Heart left ventricle (tissue), 16 donors: ENCODE measurements around the gene NRF1. TPM values are rescaled to one million over a fixed set of nuclear protein-coding genes. Genes with fewer than 3 reads are reported as not detected.

Experiments used
- ATAC-seq, 4 donors: fragments of 200-7000 bp; cut with Tn5 transposase; one replicate each; pipeline ENCODE4 v1.9.1; 2020 to 2022; ENCODE audit warnings: moderate library complexity in 4 of 4, mild to moderate bottlenecking in 3 of 4, moderate number of reproducible peaks in 1 of 4
- DNase-seq, 5 donors: peaks; one replicate each; pipeline ENCODE4 v3.0.0-alpha.2; 2020
- H3K27ac ChIP-seq, 12 donors: fragments of 200-600 bp; sonication (generic) in 4 of 12; one replicate each; pipeline versions ENCODE4 v1.5.0 to v1.8.0; 2016 to 2022; ENCODE audit warnings: mild to moderate bottlenecking in 2 of 12
- H3K27me3 ChIP-seq, 9 donors: fragments of 200-600 bp; sonication (generic) in 2 of 9; one replicate each; pipeline versions ENCODE4 v1.5.1 to v1.8.0; 2016 to 2022; ENCODE audit warnings: mild to moderate bottlenecking in 3 of 9
- H3K36me3 ChIP-seq, 9 donors: fragments of 200-600 bp; sonication (generic) in 2 of 9; one replicate each; pipeline versions ENCODE4 v1.5.0 to v1.8.0; 2018 to 2022; ENCODE audit warnings: mild to moderate bottlenecking in 2 of 9
- H3K4me1 ChIP-seq, 12 donors: fragments of 200-600 bp; sonication (generic) in 4 of 12; one replicate each; pipeline versions ENCODE4 v1.5.0 to v1.8.0; 2016 to 2022; ENCODE audit warnings: mild to moderate bottlenecking in 3 of 12
- H3K4me3 ChIP-seq, 12 donors: fragments of 200-600 bp; sonication (generic) in 4 of 12; one replicate each; pipeline versions ENCODE4 v1.5.0 to v1.8.0; 2017 to 2022; ENCODE audit warnings: mild to moderate bottlenecking in 9 of 12, moderate library complexity in 4 of 12
- H3K9me3 ChIP-seq, 12 donors: fragments of 200-600 bp; sonication (generic) in 4 of 12; one replicate each; pipeline versions ENCODE4 v1.5.0 to v1.8.0; 2016 to 2022; ENCODE audit warnings: mild to moderate bottlenecking in 1 of 12
- POLR2A ChIP-seq, 2 donors: fragments of 450-650 bp; IDR thresholded peaks; one replicate each; pipeline ENCODE4 v1.6.1; 2017; ENCODE audit warnings: antibody characterized with exemption in 2 of 2, mild to moderate bottlenecking in 2 of 2, moderate library complexity in 2 of 2
- WGBS, 4 donors: extraction: QIAGEN DNeasy Blood & Tissue Kit in 2 of 4; methylation state at CpG; one replicate each; pipeline versions ENCODE4 v1.1.5 to v1.1.7; 2013 to 2018; 5-methylcytosine and 5-hydroxymethylcytosine counted together
- intact Hi-C, 10 donors: fragments of 100-400 bp; cut with DNase I; formaldehyde crosslinking; loops; one replicate each; pipeline versions ENCODE4 v1.11.1 to v1.14.2; 2022
- polyA plus RNA-seq, 2 donors: library from polyadenylated mRNA; stranded (reverse); fragments of 200-250 nt; gene quantifications; one replicate each; pipeline ENCODE4 v1.2.3, GENCODE V29; 2013
- total RNA-seq, 9 donors: library from RNA; depleted of rRNA in 2 of 9; stranded (reverse); fragments of >200 nt in 2 of 9; fragmentation: NEBNext Ultra II Directional in 3 of 9; extraction: Animal tissue kit (Norgen Biotek cat#: 25700) in 3 of 9; gene quantifications; one replicate each; pipeline versions ENCODE4 v1.1.0 to v1.2.4, GENCODE V29; 2016 to 2023
- TF ChIP-seq, protein P1 (sequence below), 12 donors: fragments of 200-600 bp; sonication (generic) in 4 of 12; IDR thresholded peaks; one replicate each; pipeline versions ENCODE4 v1.5.0 to v1.8.0; 2018 to 2022; ENCODE audit warnings: antibody characterized with exemption in 12 of 12, mild to moderate bottlenecking in 5 of 12
- donor health status: ischemic (EF 13 %, LVEDD 7.1; RV severe dilation, severe dysfunction).
- donor health status: healthy with polysubstance abuse.
- donor health status: DM: no; HTN: yes; CAD: no.
- donor health status: DM: no; HTN: no; CAD: no.
- donor health status: ischemic (EF 25% LVEDD 6.9; RV normal size, moderate dysfunction).
- donor health status: ischemic (EF 25% LVEDD 5.7; RV mildly dilated, moderate dysfunction).
- donor health status: healthy.
- donor health status: DM: yes; HTN: yes; CAD: no.
- donor health status: ischemic (EF 35%, LVEDD 5.7; RV mildly dilated, moderate dysfunction).
- donor health status: nonischemic (EF 11% LVEDD 7.7; RV severe dilation, severe dysfunction).
- donor health status: DM: yes; HTN: yes; CAD: no.
- donor health status: PGD.
- donor health status: ischemic (EF 29% LVEDD 5.4; RV normal size, mild dysfunction).
- donor health status: nonischemic (EF 23%, LVEDD 6.1; RV moderate dilation, normal function).

Gene NRF1
- total and polyA plus RNA-seq, 11 donors: 6.2 to 20.7 (median 11.9) TPM

DNA sequence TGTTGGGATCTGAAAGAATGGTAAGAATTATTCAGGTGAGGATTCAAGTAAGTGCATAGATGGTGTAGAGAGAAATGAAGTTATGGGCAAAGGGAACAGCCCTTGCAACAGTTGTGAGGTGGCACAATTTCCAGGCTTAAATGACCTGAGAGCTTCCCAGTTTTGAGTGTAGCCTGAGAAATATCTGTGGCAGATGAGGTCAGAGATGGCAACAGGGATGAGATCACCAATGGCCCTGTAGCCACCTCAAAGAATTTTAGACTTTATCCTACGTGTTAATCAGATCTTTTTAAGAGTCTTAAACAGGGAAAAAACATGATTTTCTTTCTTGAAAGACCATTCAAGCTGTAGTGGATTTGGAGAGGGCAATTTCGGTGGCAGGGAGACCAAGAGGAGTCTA is 1.9 kb upstream of the NRF1 start:
- WGBS, 4 donors: 81 to 90% (median 87%) methylated on average over 2 of the region's 2 CpGs
- intact Hi-C loops: loop anchor here in 4 of 10 donors (5.0 to 10.0 kb wide), 2 partner anchors 385 to 387 kb away; partner anchors contain the start of gene AHCYL2 (in 2 of the 4)
- H3K4me1 ChIP-seq: peaks cover 0 to 62% (median 26%) of the 10 kb centered on the region in 12 donors
- TF ChIP-seq, protein P1, sequence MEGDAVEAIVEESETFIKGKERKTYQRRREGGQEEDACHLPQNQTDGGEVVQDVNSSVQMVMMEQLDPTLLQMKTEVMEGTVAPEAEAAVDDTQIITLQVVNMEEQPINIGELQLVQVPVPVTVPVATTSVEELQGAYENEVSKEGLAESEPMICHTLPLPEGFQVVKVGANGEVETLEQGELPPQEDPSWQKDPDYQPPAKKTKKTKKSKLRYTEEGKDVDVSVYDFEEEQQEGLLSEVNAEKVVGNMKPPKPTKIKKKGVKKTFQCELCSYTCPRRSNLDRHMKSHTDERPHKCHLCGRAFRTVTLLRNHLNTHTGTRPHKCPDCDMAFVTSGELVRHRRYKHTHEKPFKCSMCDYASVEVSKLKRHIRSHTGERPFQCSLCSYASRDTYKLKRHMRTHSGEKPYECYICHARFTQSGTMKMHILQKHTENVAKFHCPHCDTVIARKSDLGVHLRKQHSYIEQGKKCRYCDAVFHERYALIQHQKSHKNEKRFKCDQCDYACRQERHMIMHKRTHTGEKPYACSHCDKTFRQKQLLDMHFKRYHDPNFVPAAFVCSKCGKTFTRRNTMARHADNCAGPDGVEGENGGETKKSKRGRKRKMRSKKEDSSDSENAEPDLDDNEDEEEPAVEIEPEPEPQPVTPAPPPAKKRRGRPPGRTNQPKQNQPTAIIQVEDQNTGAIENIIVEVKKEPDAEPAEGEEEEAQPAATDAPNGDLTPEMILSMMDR (IDR thresholded peaks at IDR 0.05): no peak
- TF ChIP-seq POLR2A (IDR thresholded peaks at IDR 0.05): no peak
- peaks cover 0 to 20% (median 0%) of the 10 kb centered on the region in 9 donors for H3K36me3 ChIP-seq
- no peak overlapping the region for H3K4me3 ChIP-seq
- ATAC-seq: no peak
- no peak for DNase-seq
- no peaks in the 10 kb centered on the region for H3K9me3 ChIP-seq
- no peak overlapping the region for H3K27ac ChIP-seq
- H3K27me3 ChIP-seq: no peaks in the 10 kb centered on the region

DNA sequence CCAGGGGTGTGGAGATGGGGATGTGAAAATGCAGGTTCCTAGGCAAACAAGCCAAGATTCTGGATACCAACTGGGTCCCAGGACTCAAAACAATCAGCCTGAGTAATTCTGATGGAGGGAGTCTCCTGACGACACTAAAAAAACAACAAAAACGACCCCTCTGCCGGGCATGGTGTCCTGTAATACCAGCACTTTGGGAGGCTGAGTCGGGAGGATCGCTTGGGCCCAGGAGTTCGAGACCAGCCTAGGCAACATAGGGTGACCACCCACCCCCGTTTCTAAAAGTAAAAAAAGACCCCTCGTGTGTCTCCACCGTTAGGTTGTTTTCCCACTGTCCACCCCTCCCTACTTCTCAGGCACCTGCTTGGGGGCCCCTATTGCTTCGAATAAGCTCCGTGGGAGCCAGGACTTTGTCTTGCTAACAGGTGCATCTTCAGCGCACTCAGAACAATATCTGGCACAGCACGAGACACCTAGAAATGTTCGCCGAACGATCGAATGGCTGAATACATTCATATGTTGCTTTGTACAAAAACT is 743 bp upstream of the NRF1 start:
- intact Hi-C loops: loop anchor here in 4 of 10 donors (5.0 to 10.0 kb wide), 2 partner anchors 386 to 388 kb away; partner anchors contain the start of gene AHCYL2 (in 2 of the 4)
- Histone ChIP-seq H3K27me3 (no peaks in the 10 kb centered on the region), H3K9me3 (no peaks in the 10 kb centered on the region), H3K4me3 (peak overlapping the region; percentile 67 to 98 (median 87)), H3K4me1 (peaks cover 0 to 73% (median 35%) of the 10 kb centered on the region in 12 donors), H3K27ac (peak overlapping the region; percentile 91 to 99 (median 97)), H3K36me3 (peaks cover 0 to 20% (median 0%) of the 10 kb centered on the region in 9 donors)
- no peak for DNase-seq
- ATAC-seq: no peak
- TF ChIP-seq POLR2A (IDR thresholded peaks at IDR 0.05): no peak
- TF ChIP-seq, protein P1 (IDR thresholded peaks at IDR 0.05): no peak
- WGBS, 4 donors: 10 to 19% (median 13%) methylated on average over 17 of the region's 17 CpGs

DNA sequence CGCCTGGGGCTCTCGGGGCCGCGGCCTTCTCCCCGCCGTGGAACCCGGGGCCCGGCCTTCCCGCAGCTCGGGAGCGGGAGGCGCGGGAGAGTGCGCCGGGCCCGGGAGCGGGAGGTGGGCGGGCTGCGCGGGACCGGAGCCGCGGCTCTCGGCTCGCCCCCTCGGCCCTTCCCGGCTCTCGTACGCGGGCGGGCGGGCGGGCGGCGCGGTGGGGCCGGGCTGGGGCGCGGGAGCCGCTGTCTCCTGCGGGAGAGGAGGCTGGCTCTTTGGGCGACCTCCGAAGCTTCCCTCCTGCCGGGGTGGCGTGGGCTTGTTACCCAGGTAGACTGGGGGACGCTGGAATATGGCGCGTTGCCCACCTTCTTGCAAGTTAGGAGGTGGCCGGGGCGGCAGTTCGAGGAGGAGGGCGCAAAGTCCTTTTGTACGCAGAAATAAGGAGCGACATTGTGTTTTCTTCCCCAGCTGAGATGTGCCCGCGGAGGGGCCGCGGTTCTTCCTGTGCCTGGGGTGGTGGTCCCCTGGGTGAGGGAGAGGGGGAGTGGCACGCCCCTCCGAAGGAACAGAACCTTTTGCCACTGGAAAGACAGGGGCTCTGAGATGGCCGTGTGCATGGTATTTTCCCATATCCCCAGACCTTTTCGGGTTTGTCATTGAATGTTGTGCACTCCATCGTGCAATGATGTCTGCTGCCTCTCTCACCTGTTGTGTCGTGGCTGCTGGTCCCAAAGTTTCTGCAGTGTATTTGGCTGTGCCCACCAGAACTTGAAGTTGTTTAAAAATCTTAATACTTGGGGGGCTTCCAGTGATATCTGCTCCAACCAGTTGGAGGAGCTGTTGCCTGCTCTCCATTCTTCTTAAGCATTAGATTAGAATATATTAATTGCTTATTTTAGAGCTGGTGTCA is 844 bp downstream of the NRF1 start:
- Histone ChIP-seq H3K4me3 (peak overlapping the region; percentile 60 to 98 (median 87)), H3K9me3 (no peaks in the 10 kb centered on the region), H3K4me1 (peaks cover 3 to 73% (median 41%) of the 10 kb centered on the region in 12 donors), H3K27ac (peak overlapping the region; percentile 91 to 99 (median 97)), H3K36me3 (peaks cover 0 to 17% (median 0%) of the 10 kb centered on the region in 9 donors), H3K27me3 (no peaks in the 10 kb centered on the region)
- WGBS, 4 donors: 0 to 1% (median 1%) methylated on average over 10 to 64 of the region's 64 CpGs
- no peak for TF ChIP-seq POLR2A (IDR thresholded peaks at IDR 0.05)
- TF ChIP-seq, protein P1 (IDR thresholded peaks at IDR 0.05): peak; percentile 32 to 68 (median 50)
- DNase-seq: peak; percentile 46 to 77 (median 61)
- ATAC-seq: peak in 3 of 4 donors; percentile 9 to 42 (median 26)
- intact Hi-C loops: loop anchor here in 4 of 10 donors (5.0 to 10.0 kb wide), 2 partner anchors 388 to 390 kb away; partner anchors contain the start of gene AHCYL2 (in 2 of the 4)

DNA sequence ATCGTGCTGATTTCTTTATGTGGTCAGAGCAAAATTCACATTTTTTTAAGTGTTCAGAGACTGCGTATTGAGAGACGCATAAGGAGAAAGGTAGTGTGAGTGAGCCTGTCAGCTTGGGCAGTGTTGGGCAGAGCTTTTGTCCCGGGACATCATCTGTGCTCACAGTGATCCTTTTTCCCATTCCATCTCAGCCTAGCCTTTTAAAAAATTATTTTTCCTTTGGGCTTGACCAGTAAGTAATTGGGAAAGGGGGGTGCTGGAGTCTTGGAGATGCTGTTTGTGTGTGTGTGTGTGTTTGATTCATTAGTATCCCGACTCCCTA is 1.5 kb downstream of the NRF1 start:
- peaks cover 0 to 14% (median 0%) of the 10 kb centered on the region in 9 donors for H3K36me3 ChIP-seq
- peak overlapping the region in 11 of 12 donors; percentile 67 to 98 (median 88) for H3K4me3 ChIP-seq
- H3K27me3 ChIP-seq: no peaks in the 10 kb centered on the region
- no peaks in the 10 kb centered on the region for H3K9me3 ChIP-seq
- H3K27ac ChIP-seq: peak overlapping the region in 7 of 12 donors; percentile 94 to 99 (median 97)
- 24 to 32% (median 26%) methylated on average over 5 of the region's 5 CpGs for WGBS, 4 donors
- no peak for DNase-seq
- TF ChIP-seq, protein P1 (IDR thresholded peaks at IDR 0.05): peak in 1 of 12 donors; percentile 2
- no peak for TF ChIP-seq POLR2A (IDR thresholded peaks at IDR 0.05)
- peaks cover 6 to 73% (median 47%) of the 10 kb centered on the region in 12 donors for H3K4me1 ChIP-seq
- intact Hi-C loops: loop anchor here in 4 of 10 donors (5.0 to 10.0 kb wide), 2 partner anchors 388 to 391 kb away; partner anchors contain the start of gene AHCYL2 (in 2 of the 4)
- ATAC-seq: no peak
